ENCODE results near the gene C6orf136.
"Not testable (repeated sequence)": the region's sequence is repeated elsewhere in the genome, so short reads cannot be mapped to it uniquely, and the experiment has no call there.

The C6orf136 gene

GRCh38 chr6:30664994-30665767 is 18.2 kb downstream of the C6orf136 start:
- DNase-seq, result no peak

GRCh38 chr6:30666300-30666699 is 19.4 kb downstream of the C6orf136 start:
- DNase-seq, result not testable (repeated sequence)

- DNase-seq, result no peak
Observed at GRCh38 chr6:30670760-30671527, 24.0 kb downstream of the C6orf136 start.

DNA sequence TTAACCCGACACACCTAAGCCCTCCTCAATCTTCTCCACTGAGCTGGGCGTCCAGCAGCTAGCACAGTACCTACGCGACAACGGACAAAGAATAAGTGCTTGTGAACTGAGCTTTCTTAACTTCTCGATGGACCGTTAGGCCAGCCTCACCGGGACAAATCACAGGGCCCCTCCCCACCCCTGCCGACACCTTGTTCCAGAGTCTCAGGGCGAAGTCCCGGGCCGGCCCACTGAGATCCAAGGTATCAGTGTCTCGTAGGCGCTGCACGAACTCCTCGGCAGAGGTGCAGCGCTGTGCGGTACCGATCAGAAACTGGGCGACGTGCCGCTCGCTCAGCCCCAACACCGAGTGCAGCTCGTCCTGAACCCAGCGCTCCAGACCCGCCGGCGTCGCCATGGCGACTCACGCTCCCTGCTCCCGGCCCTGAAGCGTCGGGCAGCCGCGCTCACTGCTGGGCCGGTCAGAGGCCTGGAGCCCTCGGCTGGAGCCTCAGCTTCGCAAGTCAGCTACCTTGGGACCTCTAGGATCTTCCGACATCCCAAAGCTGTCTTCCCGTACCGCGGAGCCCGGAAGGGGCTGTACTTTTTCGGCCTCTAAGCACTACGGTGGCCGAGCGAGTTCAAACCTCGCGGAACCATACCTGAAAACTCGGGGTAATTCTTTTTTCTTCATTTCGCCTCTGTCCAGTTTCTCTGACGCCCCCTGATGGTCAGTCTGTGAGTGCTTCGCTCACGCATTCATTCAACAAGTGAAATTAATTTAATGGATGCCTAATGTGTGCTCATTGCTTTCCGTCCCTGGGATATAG is 25.7 kb downstream of the C6orf136 start, which contains the start of gene DHX16:
TSS of gene DHX16 (minus strand) at position 562 of the 809 bp plus-strand sequence. CDS start at position 397, 165 bp downstream.
- DNase-seq, result peak; percentile 66

- DNase-seq, result no peak
Observed at GRCh38 chr6:30676660-30677285, 29.8 kb downstream of the C6orf136 start.

DNA sequence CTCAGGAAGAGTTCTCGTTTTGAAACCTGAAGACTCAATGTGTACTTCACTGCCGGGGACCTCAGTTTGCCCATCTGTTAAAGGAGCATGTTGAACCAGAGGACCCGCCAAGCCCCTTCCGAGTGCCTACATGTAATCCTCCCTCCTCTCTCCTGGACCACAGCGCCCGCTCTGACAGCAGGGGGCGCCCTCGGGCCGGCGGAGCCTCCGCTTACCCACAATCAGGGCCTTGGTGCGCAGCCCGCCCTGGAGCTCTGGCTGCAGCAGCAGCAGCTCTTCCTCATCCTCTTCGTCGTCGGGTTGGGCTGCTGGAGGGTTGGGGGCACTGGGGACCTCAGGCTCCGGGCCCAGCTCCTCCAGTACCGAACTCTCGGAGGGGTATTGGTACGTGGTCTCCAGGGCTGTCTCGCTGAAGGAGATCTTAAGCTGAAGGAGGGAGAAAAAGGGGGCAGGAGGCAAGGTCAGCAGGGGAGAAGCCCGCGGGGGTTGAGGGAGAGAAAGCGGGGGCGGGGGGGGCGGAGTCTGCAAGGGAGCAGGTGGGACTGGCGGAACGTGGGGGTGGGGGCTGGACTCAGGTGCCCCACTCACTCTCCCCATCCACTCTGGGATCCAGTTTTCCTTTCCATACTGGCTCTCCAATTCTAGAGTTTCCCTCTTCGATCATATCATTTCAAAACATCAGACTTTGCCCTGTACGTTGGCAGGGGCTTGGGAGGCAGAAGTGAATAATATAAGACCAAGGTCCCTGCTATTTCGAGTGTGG is 32.2 kb downstream of the C6orf136 start:
- DNase-seq, result peak; percentile 43

DNA sequence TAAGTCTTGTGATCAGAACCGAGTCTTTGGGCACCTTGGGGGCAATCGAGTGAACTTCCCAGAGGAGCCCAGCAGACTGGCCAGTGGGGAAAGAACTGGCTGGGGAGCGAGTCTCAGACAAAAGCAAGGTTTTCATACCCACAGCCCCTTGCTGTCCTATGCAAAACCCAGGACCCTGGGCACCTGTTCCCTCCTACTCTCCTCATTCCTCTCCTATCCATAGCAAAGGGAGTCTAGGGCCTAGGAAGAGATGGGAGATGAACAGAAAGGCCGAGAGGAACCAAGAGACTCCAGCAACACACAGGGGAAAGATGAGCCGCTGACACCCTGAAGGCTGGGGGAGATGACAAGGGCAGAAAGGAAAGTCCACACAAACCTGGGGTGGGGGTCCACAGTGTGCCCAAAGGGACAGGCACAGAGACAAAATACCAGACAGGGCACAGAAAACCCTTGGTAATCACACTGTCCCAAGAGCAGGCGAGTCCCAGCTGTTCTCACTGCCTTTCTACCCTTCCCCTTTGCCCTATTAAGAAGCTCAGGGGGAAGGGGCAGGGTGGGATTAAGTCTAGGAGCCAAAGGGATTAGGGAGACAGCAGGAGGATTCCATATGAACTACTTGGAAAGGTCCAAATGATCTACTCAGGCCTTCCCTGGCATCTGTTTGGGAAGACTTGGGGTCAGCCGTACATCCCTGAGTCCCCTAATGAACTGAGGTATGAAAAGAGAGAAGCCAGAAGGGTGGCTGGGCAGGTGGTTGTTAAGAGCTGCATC is 33.0 kb downstream of the C6orf136 start:
- DNase-seq, result no peak

DNA sequence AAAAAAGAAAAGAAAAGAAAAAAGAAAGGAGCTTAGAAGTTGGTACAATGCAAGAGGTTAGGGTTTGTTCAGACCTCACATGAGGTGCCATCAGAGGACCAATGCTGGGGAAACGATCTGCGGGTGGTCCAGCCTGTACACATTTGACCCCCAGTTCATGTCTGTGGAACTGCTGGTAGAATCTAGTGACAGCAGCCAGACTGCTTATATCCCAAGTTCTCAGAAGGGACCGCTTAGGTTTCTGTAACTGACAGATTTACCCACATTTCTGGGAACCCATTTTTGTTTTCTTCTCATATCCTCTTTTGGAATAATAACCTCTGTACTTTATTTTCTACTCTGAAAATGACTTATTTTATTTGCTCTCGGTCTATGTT is 34.8 kb downstream of the C6orf136 start:
- DNase-seq, result no peak

DNA sequence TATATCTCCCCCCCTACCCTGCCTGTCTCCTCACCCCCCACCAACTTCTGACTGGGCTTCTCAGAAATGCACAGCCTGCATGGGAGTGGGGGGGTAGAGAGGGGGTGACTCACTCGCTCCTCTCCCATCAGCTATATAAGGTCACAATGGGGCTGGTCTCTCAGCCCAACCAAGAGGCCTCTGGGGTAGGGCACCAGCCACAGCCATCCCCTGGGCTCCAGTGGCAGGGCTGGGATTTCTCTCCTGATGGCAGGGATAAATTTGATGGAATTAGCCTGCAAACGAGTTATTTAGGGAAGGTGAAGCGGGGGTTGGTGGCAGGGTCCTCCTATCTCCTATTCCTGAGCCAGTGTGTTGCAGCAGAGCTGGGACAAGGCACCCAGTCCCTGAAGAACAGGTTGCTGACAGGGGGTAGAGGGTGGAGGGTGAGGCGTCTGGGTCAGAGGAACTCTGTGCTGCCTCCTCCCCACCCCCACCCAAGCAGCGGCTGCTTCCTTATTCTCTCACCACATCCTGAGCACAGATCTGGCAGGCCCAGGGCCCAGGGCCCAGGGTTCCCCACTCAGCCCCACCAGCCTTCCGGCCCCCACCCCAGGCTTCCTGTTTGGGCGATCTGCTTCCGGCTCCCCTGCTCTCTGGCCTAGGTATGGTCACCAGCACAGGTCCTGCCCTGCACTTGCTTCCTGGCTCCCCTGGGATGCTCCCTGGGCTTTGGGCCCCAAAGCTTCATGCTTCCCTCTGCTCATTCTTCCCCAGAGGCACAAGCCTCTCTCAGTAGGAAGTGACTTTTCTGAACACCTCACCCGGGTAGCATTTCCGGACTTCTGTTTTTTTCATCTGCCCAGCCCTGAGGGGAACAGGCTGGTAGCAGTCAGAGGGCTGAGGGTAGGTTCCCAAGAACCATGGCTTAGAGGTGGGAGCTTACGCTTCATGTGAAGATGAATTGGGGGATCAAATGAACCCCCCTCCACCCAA is 35.5 kb downstream of the C6orf136 start:
- no peak for DNase-seq

DNA sequence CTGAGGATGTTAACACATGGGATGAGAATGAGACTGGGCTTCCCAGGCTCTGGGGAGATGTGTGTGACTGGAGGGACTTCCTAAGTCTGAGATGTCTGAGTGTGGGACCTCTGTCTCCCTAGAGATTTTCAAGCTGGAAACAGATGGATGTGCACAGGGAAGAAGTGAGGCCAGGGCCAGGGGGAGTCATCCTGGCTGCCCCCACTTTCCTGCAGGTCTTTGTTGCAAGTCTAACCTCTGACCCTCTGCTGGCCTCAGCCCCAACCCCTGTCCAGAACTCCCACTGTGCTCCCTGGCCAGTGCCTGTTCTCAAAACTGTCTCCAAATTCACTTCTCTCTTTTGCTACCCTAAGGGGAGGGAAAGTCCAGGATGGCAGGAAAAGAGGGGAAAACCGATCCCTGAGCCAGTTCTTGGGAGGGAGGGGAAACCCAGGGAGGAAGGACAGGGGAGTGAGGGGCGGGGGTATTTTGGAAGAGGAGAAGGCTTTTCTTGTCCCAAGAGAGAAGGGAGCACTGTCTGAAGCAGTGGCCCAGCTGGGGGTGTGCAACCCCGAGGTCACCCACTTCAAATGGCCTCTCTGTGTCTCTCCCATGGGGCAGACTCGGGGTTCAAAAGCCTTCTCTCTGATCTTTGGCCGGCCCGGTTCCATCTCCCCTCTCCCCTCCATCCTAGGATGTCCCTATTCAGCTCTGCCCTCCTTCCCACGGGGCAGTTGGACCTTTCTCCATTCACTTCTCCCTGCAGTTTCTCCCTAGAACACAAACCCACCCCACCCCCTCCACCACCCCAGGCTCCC is 36.4 kb downstream of the C6orf136 start:
- no peak for DNase-seq

GRCh38 chr6:30683980-30684338 is 37.0 kb downstream of the C6orf136 start:
- DNase-seq, result no peak

GRCh38 chr6:30684386-30685156 is 37.6 kb downstream of the C6orf136 start:
- DNase-seq, result no peak

DNA sequence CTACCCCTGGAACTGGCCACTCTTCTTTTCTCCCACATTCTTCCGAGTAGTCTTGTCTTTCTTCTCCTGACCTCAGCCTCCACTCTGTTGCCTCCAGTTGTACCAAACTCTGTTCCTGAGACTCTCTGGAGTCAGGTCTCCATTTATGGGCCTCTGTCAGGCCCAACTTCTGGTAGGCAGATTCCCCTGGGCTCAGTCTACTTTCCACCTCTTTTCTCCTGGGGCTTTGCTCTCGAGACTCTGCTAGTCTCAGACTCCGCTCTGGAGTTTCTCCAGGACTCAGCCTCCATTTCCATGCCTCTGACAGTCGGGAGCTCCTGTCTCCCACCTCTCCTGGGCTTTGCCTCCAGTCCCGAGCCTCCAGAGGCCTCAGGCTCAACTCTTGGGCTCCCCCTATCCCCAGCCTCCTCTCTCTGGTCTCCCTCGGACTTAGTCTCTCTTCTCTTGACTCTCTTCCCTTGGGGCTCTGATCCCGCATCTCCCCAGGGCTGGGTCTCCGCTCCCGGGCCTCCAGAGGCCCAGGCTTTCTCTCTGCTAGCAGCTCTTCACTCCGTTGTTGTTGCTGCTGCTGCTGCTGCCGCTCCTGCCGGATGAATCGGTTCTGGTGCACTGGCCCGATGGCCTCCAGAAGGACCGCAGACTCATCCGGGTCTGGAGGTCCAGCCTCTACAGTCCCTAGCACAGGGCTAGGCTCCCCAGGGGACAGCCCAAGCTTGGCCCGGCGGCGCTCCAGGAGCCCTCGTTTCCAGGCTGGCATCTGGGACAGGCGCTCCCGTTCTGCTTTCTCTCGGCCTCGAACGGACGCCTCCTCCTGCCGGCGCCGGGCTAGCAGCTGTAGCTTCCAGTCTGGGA is 38.5 kb downstream of the C6orf136 start:
- DNase-seq, result no peak

GRCh38 chr6:30686009-30686907 is 39.3 kb downstream of the C6orf136 start, which contains the start of gene PPP1R18:
Gene PPP1R18 (minus strand): TSS chr6:30686645. CDS start chr6:30686018, 627 bp downstream.
- DNase-seq, result no peak

DNA sequence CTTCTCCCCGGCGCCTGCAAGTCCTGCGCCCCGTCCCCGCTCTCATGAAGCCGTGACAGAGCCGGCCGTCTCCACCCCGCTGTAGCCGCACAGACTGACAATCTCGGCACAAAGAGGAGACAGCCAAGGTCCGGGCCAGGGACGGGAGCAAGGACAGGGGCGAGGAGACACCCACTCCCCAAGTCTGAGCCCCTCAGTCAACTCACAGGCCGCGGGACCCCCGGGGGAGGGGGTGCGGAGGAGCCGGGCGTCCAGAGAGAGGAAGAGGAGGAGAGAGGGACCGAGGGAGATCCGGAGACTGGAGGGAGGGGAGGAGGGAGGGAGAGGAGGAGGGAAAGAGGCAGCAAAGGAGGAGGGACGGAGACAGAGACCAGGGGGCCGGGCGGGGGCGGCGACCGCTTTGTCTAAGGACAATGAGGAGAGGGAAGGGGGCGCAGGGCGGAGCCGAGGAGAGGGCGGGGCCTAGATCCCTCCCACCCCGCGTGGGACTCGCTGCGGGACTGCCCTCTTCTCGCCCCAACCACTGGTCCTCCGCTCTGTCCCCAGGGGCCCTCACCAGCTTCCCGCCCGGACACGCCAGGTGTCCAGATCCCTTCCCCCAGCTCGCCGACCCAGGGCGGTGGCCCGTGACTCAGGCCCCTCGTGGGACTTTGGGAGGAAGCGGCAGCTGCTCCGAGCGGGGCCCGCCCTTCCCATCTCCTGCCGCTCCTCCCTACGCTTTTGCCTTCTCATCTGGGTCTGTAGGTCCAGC is 40.1 kb downstream of the C6orf136 start:
- peak; percentile 23 for DNase-seq

All from NCI-H2107 (cell line).